NCI-H2196 treated with DMSO at 0.1 percent for 48 hours (cell line): ENCODE results near the gene EEFSEC.

ENCODE experiments used
- DNase-seq: peaks from one replicate; lab custom pipeline; 2025; ENCODE audit not compliant: unreplicated experiment; lab: John Stamatoyannopoulos, UW

EEFSEC gene

DNA sequence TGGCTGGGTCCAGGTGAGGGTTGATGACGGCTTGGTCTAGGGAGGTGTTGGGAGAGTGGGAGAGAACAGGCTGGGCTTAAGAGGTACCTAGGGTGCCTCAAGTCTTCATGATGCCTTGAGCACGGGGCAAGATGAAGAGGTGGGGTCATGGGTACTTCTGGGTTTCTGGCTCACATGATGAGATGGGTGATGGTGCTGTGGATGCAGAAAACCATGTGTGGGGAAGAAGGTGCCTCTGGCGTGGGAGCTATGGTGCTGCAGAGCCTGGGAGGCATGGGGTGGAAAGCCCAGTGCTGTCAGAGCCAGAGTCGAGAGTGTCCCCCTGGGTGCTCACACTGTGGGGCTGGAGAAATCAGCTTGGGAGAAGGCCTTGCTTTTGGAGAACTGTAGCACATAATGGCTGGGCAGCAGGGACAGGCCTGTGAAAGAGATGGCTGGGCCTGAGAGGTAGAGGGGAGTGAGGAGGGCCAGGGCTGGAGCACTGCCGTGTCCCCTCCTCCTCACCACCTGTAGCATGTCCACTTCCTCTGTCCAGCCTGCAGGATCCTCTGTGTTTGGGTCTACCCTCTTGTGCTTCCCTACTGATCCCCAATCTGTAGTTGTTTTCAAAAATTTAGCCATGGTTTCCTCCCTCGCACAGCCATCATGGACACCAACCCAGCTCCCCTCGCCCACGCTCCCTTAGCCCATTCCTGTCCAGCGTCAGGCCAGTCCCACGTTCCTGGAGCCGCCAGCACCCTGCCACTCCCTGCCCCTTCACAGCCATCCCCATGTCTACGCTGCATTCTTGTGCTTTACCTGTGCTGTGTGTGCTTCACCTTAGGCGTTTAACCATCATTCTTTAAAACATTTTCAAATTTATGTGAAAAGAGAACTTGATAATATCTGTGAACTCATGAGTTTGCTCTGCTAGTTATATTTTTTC, 132.0 kb downstream of the EEFSEC start:
- DNase-seq = no peak

DNA sequence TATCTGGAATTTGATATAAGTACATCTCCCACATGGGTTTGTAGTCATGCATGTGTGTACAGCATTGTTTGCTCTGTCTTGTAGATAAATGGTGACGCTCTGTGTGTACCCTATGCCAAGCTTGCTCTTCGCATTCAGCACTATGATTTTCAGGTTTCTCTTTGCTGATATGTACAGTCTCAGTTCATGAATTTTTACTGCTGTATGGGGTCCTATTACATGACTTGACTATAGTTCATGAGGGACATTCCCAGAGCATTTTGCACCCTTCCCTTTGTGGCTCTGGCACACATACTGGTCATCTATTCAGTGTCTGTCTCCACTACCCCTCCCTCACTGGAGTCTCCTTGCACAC, 132.7 kb downstream of the EEFSEC start:
- no peak for DNase-seq

DNA sequence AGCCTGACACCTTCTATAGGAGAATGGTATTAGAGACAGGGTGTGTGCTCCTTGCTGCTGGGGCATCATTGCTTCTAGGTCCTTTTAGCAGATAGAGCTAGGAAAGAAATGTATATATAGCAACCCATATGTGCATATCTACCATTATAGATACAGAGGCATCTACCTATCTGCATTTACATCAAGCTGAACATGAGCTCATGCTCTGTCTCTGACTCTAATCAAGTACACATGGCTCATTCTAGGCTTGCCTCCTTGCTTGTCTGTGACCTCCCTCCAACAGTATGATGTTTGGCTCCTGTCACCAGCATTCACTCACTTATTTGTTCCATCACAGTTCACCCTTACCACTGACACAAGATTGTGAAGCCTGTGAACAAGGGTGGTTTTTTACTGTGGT, 133.4 kb downstream of the EEFSEC start:
- no peak for DNase-seq

DNA sequence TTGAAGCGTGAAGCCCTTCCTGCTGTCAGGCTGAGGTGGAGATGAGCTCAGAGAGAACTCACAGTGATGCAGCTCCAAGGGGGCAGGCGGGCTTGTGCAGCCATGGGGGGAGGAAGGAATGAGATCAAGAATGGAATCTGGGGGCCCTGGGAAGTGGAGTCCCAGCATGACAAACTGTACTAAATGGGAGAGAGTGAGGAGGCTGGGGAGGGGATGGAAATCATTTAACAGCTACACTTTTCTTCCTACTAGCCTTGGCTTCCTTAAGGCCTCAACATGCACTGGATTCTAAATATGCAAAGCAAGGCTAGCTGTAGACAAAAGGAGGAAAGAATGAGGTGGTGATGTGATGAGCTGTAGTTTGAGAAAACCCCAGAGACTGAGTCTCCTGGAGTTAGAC, 133.9 kb downstream of the EEFSEC start:
- no peak for DNase-seq

DNA sequence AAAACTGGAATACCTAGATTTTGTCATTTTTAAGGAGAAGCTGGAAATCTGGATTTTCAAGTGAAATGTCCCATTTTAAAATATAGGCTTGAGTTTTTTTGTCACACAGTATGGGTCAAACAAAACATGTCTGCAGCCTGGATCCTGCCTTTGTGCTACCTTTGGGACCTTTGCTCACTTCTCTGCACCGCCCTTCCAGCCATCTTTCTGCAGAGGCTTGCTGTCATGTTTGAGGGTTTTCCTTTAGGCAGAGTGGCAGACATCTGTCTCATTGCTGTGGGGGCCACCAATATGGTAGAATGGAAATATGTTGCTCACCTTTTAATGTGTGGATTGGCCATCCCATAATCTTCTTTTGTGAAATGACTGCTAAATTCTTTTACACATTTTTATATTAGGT, 136.3 kb downstream of the EEFSEC start:
- no peak for DNase-seq

DNA sequence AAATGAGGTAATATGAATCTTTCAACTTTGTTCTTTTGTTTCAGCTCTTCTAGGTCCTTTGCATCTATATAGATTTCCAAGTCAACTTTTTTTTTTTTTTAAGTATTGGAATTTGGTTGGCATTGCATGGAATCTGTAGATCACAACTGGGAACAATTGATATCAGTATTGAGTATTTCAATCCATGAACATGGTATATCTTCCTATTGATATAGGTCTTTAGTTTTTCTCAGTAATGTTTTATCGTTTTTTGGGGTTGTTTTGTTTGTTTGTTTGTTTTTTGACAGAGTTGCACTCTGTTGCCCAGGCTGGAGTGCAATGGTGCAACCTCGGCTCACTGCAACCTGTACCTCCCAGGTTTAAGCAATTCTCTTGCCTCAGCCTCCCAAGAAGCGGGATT, 137.2 kb downstream of the EEFSEC start:
- DNase-seq = no peak

DNA sequence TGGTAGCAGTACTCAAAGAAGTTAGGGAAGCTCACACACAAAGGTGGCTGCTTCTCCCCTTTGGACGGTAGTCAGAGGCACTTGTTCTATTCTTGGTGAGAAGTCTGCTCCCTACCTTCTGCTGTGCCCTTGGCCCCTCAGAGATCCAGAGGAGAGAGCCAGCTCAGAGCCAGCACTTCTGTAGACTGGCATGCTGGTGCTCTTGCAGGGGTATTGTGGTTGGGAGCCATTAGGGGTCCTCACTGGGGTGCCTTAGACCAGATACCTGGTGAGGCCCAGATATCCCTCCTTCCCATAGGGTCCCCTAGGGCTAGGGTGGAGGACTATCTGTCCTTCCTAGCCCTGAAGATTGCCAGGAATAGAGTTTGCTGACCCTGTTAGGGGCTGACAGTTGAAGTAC, 140.6 kb downstream of the EEFSEC start:
- no peak for DNase-seq

DNA sequence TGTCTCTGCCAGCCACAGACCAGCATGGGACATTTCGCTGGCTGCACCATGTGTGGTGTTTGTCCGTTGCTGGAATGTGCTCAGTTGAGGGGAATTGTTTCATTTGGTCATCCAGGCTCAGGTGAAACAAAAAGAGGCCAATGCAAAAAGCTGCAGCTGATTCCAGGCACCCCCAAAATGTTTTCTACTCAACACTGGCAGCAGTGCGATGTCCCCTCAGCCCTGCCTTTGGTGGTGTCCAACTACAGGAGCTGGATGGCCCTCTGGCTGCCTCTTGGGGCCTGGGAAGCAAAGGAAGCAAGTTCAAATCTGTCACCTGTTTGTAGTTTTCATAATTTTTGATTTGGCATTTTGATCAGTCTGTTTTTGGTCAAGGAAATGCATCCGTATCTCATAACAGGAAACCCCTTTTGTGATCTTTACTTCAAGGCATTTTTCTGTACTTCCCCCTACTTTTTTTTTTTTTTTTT, 141.8 kb downstream of the EEFSEC start:
- DNase-seq = no peak

DNA sequence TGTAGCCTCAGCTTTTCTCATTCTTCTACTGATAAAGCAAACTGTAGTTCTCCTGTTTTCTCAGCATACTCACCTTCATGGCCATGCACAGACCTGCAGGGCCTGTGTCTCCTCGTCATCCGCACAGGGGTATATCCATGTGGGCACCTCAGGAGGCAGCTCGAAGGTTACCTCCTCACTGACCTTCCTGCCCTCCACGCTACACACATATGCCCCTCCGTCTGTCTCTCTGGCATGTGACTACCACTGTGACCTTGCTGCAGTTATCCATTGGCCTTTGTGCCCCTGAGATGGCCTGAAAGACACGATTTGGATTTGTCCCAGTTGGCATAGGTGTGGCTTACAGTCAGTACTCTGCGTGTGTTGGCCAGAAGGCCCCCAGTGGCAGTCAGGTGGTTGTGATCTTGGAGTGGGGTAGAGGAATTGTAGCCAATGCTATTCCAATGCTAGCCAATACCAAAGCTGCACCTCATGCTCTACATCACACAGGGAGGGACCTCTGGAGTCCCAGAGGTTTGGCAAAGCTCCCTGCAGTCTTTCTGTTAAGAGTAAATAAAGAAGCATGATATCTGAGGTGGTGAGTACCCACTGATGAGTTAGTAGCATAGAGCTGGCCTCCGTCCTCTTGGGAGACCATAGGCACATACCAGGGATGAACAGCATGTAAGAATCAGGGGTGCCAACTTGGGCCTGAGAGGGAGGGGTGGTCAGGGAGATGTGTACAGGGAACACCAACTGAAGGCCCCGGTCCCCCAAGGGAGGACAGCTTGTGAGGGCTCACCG, 143.4 kb downstream of the EEFSEC start:
- DNase-seq = peak; percentile 48

DNA sequence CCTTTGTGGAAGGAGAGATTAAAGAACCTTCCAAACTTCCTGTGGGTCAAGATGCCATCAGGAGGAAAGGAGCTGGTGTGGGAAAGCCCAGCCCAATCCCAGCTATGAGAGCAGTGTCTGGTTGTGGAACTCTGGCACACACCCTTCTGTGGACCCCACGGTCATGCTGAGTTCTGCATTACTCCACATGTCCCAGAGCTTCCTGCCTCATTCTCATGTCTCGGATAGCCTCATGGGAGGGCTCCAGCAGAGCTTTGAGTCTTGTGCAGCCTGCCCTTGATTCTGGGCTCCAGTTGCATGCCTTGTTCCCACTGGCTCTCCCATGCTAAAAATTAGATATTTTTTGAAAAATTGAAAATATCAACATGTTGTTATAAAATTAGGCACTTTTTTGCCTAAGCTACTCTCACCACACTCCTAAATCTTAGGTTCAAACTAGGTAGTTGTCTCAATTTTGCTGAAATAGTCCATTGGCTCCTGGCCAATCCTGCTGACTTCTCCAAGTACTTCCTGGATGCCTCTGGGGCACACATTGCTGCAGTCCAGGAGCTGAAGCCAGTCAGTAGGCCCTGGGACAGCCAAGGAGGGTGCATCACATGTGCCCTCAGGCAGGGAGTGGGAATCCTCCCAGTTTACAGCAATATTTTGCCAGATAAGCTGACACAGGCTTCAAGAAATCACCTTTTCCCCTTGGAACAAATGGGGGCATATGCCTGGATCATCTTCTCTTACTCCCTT, 144.3 kb downstream of the EEFSEC start:
- peak; percentile 18 for DNase-seq

DNA sequence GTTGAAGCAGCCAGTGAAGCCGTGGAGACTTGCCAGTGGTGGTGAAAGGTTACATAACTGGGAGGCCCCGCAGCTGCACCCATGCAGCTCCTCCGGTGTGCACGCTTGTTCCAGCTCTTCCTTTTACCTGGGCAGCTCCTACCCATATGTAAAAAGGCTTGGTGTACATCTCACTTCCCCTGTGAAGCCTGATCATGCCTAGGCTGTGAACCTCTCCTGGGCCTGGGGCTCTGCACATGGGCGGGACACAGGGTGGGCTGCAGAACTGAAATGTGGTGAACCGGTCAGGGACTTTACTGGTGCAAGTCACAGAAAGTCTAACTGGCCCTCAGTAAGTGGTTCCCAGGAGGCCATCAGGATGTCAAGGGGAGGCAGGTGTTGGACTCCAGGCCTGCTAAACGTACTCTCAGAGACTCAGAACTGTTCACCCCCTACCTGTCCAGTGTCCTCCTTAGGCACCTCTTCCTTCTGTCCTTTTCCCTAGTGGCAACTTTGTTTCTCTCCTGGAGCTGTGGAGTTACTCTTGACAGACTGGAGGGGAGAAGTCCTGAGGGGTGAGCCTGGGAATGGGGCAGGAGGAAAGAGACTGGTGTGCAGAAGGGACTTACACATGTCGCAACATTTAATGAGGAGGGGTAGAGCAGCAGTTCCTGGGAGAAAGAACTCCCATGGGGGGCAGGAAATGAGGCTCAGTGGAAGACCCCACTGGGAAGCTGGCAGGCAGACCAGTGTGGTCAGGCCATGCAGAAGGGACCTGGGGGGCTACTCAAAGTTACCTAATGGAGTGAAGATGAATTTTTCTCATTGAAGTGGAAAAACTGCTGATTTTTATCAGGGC, 148.1 kb downstream of the EEFSEC start:
- DNase-seq = no peak

DNA sequence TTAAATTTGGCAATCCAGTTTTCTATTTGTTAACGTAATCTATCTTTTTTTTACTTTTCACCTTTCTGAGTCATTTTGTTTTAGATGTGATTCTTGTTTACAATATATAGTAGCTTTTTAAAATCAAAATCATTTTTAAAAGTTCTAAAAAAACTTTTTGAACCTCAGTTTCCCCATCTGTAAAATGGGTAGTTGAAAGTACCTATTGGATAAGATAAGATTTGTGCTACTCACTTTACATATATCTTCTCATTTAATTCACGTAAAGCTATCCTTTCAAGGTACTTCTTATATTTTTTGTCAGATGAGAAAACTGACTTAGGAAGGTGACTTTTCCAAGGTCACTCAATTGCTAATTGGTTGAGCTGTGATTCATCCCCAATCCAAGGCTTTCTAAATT, 153.2 kb downstream of the EEFSEC start:
- no peak for DNase-seq

DNA sequence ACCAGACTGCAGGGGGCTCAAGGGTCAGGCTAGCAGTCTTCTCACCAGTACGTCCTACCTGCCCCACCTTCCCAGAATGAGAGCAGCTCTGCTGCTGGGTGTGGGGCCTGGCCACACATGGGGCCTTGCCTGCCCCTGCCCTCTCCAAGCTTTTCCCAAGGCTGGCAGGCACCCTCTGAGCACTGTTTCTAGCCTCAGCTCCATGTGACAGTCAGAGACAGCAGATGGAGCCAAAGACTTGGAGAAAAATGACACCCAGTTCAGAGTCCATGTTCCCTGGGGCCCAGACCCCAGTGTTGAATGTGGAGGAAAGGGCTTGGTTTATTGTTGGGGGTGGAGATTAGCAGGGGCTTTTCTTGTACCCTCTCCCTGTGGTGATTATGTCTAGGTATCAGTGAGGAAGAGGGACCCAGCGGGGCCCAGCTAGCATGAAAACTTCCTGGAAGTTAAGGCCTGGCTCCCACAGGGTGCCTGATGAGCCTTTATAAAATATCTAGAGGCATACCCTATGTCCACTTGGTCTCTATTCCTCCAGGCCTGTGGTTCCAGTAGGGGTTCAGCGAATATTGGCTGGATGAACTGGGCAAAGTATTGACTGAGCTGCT, 153.8 kb downstream of the EEFSEC start:
- DNase-seq = peak; percentile 36

DNA sequence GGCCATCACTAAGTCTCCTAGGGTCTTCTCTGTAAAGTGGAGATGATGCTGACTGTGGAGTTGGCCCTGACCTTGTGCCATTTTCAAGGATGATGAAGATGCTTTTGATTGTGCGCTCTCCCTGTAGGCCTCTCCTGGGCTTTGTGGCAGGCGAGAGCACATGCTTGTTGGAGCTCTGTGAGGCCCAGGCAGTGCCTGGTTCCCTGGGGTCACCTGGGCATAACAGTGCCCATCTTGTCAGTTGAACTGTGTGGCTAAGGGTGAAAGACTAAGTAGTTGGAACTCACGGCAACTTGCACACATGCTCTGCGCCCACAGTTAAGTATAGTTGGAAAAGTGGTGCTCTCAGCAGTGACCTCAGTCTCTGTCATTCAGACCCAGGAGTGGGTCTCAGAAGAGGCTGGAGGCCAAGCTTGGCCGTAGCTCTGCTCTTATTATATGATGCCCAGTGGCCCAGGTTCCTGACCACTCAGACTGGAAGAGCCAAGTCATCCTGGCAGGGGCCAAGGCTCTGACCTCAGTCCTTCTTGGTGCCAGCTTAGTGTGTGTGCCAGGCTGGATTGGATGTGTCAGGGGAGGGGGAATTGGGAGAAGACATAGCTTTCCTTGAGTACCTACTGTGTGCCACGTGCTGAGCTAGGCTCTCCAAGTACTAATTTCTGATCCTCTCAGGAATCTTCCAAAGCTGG, 154.6 kb downstream of the EEFSEC start:
- DNase-seq = no peak

DNA sequence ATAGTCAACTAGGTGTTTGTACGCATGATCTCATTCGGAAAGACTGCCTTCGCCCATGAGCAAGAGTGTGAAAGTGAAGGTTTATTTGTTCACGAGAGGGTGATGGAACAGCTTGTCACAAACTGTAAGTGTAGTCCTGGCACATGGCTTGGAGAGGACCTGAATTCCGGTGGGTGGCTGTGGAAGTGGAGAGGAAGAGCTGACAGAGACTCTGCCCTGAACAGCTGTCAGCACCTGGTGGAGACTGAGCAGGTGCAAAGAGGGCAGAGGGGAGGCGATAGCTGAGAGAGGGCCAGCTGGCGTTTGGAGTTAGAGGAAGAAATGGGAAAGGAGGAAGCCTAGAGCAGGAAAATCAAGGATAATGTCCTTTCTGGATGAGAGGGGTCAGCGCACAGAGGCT, 155.7 kb downstream of the EEFSEC start:
- peak; percentile 52 for DNase-seq

DNA sequence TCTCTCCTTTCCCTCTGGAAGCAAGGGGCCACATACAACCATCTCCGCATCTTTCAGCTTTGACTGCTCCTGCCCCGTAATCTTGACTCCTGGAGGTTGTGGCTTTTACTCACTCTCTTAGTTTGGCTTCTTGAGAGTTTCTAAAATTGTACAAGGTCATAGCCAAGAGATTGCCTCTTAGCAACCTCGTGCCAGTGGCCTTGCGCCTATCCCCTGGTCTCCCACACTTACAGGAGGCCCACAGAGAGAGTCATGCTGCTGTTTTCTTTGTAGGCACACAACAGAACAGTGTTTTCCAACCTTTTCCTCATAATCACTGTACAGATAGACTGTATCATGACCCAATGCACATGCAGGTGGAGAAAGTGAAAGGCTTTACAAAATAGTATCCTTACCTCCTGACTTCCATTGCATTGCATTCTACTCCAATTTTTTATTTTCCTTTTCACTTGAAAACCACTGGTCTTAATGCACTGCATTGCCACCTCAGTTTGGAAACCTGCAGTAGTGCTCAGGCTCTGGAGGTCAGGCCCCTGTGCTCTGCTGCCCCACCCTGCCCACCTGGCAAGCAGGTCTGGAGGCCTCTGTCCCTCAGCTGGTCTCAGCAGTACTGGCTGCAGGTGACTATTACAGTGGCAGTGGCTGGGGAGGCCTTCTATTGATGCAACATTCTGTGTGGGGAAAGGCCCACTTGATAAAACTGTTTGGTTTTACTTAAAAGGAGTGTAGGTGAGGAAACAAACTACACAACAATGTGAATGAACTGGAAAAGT, 157.2 kb downstream of the EEFSEC start:
- no peak for DNase-seq

DNA sequence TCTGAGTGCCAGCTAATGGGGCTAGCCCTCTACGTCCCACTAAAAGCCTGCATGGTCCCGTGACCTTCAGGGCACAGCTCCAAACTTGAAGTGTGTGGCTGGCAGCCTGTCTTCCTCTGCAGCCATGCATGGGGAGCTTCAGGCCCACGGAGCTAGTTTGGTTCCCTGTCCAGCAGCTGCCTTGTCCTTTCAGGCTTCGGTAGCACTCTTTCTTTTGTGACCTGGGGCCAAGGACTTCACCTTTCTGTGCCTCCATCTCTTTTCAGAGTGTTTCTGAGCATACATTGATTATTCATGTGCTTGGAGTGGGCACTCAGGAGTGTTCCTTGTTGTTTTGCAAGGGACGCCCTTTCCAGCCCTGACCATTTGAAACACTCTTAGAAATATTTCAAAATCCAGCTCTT, 158.2 kb downstream of the EEFSEC start:
- DNase-seq = no peak

DNA sequence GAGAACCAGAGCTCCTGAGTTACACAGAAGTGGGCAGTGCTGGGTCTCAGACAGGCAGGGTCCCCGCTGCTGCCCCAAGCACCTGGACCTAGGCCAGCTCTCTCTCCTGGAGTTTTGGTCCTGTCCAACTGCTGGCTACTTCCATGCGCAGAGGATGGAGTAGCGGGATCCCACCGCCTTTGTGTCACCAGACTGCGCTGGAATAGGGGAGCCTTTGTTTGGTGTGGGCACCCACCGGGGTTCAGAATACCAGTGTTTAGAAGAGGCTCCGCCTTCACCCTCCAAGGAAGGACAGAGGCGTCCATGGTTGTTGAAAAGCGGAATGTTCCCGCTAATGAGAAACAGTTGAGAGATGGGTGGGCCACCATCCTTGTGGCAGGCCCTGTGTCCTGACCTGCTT, 159.0 kb downstream of the EEFSEC start:
- no peak for DNase-seq
